Measurements from ENCODE around the gene INTS1. TPM values are rescaled to one million over a fixed set of nuclear protein-coding genes. Genes with fewer than 3 reads are reported as not detected.

Gene INTS1
- total and polyA plus RNA-seq, 7 donors, result 16.2 to 78.3 (median 22.9) TPM

GRCh38 chr7:1474736-1475135 is 29.5 kb downstream of the INTS1 start:
- intact Hi-C loops (cut with DNase I), result loop anchor here (1.0 kb wide), 2 partner anchors 42 to 249 kb away; no protein-coding TSS in a partner anchor
- DNase-seq, result no peak
- H3K27me3 ChIP-seq, result no peaks in the 10 kb centered on the region
- no peak overlapping the region for H3K27ac ChIP-seq
- WGBS, 2 donors, result 77 to 84% methylated on average over 24 of the region's 24 CpGs
- peaks cover 0 to 10% (median 5%) of the 10 kb centered on the region in 4 donors for H3K4me1 ChIP-seq
- no peak overlapping the region for H3K4me3 ChIP-seq
- peaks cover 33 to 98% (median 58%) of the 10 kb centered on the region in 4 donors for H3K36me3 ChIP-seq
- TF ChIP-seq POLR2A (IDR thresholded peaks at IDR 0.05) (no peak), POLR2AphosphoS5 (IDR thresholded peaks at IDR 0.05) (no peak), EP300 (IDR thresholded peaks at IDR 0.05) (no peak)
- TF ChIP-seq, protein P1, sequence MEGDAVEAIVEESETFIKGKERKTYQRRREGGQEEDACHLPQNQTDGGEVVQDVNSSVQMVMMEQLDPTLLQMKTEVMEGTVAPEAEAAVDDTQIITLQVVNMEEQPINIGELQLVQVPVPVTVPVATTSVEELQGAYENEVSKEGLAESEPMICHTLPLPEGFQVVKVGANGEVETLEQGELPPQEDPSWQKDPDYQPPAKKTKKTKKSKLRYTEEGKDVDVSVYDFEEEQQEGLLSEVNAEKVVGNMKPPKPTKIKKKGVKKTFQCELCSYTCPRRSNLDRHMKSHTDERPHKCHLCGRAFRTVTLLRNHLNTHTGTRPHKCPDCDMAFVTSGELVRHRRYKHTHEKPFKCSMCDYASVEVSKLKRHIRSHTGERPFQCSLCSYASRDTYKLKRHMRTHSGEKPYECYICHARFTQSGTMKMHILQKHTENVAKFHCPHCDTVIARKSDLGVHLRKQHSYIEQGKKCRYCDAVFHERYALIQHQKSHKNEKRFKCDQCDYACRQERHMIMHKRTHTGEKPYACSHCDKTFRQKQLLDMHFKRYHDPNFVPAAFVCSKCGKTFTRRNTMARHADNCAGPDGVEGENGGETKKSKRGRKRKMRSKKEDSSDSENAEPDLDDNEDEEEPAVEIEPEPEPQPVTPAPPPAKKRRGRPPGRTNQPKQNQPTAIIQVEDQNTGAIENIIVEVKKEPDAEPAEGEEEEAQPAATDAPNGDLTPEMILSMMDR (IDR thresholded peaks at IDR 0.05), result no peak
- no peaks in the 10 kb centered on the region for H3K9me3 ChIP-seq

DNA sequence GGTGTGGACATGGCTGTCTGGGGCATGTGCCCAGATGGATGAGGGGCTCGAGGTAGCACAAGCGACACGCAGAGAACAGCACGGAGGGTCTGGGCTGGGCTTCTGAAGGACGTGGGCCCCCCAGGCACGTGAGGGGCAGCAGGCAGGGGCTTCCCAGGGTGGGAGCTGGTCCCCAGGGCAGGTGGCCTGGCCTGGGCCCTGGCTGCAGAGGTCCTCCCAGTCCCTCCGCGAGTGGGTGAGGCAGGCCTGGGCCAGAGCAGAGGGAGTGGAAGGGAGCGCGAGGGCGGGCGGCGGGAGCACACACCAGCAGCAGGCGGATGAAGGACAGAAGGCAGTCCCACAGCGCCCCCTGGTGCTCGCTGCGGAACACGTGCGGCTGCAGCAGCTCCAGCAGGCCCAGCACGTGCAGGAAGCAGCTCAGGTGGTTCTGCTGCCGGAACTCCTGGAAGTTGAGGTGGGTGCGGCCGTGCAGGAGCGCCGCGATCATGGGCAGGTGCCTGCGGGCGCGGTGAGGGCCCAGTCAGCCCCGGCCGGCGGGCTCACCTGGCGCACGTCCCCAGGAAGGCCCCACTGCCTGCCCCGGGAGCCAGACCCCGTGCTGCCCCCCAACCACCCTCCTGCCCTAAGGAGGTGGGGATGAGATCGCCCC is 30.2 kb downstream of the INTS1 start:
- WGBS, 2 donors, result 16 to 35% methylated on average over 37 of the region's 37 CpGs
- intact Hi-C loops (cut with DNase I), result loop anchor here (1.0 kb wide), 2 partner anchors 42 to 249 kb away; no protein-coding TSS in a partner anchor
- no peaks in the 10 kb centered on the region for H3K9me3 ChIP-seq
- peak; percentile 93 for DNase-seq
- H3K27me3 ChIP-seq, result no peaks in the 10 kb centered on the region
- H3K36me3 ChIP-seq, result peaks cover 33 to 98% (median 55%) of the 10 kb centered on the region in 4 donors
- TF ChIP-seq POLR2AphosphoS5 (IDR thresholded peaks at IDR 0.05) (peak in 1 of 4 donors; percentile 20), EP300 (IDR thresholded peaks at IDR 0.05) (no peak)
- TF ChIP-seq, protein P1 (IDR thresholded peaks at IDR 0.05), result peak; percentile 77 to 94 (median 88)
- no peak overlapping the region for H3K27ac ChIP-seq
- peaks cover 0 to 10% (median 5%) of the 10 kb centered on the region in 4 donors for H3K4me1 ChIP-seq
- H3K4me3 ChIP-seq, result no peak overlapping the region

- 92 to 97% methylated on average over 21 of the region's 21 CpGs for WGBS, 2 donors
- intact Hi-C loops (cut with DNase I), result no loop called here
Measured at GRCh38 chr7:1470901-1471300, 33.3 kb downstream of the INTS1 start.

DNA sequence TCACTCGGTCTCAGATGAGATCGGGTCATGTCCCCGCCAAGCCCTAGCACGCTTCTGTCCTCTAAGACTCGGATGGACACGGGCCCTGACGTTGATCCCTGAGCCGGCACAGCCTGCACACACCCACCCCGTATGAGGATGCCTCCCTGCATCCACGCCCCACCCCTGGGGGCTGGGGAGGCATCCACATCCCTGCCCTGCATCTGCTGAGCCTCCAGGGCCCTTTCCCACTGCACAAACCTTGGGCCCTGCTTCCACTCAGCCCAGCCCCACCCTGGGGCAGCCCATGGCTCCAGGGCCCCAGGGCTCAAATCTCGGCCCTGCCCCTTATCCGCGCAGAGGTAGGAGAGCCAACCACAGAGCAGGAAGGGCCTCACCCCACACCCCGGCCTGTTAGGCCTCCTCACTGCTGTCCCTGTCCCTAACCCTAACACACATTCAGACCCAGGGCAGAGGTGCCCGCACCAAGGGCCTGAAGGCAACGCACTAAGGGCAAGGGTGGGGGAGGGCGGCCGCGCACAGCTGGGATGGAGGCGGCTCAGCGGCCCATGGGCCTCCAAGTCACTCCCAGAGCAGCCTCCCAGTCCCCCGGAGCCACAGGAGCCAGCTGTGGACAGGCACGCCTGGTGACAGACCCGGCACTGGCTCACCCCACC is 35.4 kb downstream of the INTS1 start:
- Histone ChIP-seq H3K27me3 (no peaks in the 10 kb centered on the region), H3K9me3 (no peaks in the 10 kb centered on the region), H3K27ac (no peak overlapping the region), H3K4me1 (peaks cover 2 to 36% (median 31%) of the 10 kb centered on the region in 4 donors), H3K36me3 (peaks cover 28 to 49% (median 35%) of the 10 kb centered on the region in 4 donors), H3K4me3 (no peak overlapping the region)
- WGBS, 2 donors, result 87 to 92% methylated on average over 24 of the region's 24 CpGs
- intact Hi-C loops (cut with DNase I), result no loop called here
- no peak for DNase-seq
- TF ChIP-seq EP300 (IDR thresholded peaks at IDR 0.05) (no peak), POLR2AphosphoS5 (IDR thresholded peaks at IDR 0.05) (no peak), POLR2A (IDR thresholded peaks at IDR 0.05) (no peak)
- TF ChIP-seq, protein P1 (IDR thresholded peaks at IDR 0.05), result no peak

More at GRCh38 chr7:1470901-1471300, 33.3 kb downstream of the INTS1 start:
- no peak overlapping the region for H3K4me3 ChIP-seq
- no peak for TF ChIP-seq EP300 (IDR thresholded peaks at IDR 0.05)
- TF ChIP-seq POLR2A (IDR thresholded peaks at IDR 0.05), result no peak
- TF ChIP-seq POLR2AphosphoS5 (IDR thresholded peaks at IDR 0.05), result no peak
- TF ChIP-seq, protein P1 (IDR thresholded peaks at IDR 0.05), result no peak
- peaks cover 2 to 28% (median 22%) of the 10 kb centered on the region in 4 donors for H3K4me1 ChIP-seq
- no peak overlapping the region for H3K27ac ChIP-seq
- H3K27me3 ChIP-seq, result no peaks in the 10 kb centered on the region
- H3K9me3 ChIP-seq, result no peaks in the 10 kb centered on the region
- peaks cover 28 to 68% (median 38%) of the 10 kb centered on the region in 4 donors for H3K36me3 ChIP-seq
- DNase-seq, result no peak

Measured in sigmoid colon (tissue), 7 donors.